NAMALWA (cell line): ENCODE measurements around the gene PSTPIP1.

Source experiments
- DNase-seq: peaks from one replicate; pipeline ENCODE4 v3.0.0-alpha.2; 2015; ENCODE audit warnings: low spot score

PSTPIP1 gene

DNA sequence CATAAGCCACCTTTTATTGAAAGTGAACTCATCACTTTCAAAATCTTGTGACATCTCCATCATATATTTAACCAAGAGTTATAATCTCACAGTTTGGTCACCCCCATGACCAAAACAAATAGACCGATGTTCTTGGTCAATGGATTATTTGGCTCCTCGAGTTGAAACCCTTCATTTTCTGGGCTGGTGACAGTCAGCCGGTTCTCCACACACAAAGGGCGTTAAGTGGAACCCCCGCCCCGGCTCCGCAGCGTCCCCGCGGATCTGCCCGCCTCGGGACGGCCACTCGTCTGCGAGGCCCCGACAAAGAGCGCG, 75.2 kb downstream of the PSTPIP1 start:
- no peak for DNase-seq

DNA sequence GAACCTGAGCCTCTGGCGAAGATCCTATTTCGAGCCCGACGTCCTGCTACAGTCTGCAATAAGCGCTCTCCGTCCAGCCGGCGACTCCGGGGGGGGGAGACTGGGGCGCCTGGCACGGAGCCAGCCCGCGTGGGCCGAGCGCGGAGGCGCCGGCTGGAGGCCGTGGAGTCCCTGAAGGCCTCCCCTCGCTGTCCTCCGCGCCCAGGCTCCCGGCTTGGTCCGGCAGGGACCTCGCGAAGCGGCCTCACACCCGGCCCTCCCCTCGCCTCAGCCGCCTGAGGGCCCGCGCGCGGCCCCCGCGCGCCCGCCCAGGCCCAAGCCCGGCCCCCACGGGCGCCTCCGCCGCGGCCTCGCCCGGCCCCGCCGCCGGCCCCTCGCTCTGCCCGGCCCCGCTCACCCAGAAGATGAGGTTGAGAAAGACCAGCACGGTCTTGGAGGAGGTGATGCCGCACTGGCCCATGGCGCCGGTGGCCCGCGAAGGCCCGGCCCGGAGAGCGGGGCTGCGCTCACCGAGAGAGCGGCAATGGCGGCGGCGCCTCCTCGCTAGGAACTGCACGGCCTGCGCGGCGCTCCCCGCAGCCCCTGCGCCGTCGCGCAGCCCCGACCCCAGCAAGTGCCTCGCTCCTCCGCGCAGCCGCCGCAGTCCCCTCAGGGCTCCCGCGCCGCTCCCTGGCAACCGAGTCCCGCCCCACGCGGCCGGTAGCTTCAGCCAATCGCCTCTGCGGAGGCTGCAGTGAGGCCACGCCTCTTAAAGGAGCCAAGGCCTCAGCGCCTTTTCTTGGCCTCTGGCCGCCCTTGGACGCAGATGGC, 75.8 kb downstream of the PSTPIP1 start, which contains the start of gene TSPAN3:
Gene TSPAN3 (minus strand): TSS at position 615 of the 810 bp plus-strand sequence. CDS start 155 bp downstream, at position 460.
- DNase-seq, result peak; percentile 95

DNA sequence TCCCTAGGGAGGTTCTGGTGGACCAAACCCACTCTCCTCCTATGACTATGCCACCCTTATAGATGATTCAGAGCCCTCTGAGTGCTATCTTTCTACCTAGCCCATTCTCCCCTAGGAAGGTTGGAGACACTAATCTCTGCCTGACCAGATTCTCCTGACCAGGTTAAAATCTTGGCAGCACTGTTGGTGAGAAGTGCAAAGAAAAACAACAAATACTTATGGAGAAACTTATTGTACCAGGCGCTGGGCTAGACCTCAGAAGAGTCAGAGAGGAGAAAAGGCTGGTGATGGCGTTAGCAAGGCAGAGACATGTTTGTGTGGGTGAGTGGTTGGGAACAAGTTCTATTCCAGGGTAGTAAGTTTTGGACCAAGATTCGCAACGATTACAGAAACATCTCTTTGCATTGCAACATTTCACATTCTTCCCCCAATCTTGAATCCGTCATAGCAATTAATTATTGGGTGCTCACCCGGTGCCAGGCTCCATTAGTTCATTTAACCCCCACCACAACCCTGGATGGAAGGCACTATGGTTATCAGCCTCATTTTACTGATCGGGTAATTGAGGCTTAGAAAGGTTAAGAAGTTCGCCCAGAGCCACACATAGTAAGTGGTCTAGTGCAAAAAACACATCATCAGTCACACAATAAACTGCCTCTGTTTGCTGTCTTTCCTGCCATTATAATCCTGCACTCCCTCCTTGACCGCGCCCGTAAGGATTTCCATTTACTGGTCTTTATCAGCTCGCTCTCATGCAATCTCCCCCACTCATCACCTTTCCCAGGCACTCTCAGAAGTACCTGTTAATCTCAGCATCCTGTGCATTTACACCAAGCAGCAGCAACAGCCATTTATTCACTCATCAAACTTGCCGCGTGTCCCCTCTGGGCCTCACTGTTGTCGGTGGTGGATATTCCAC, 76.6 kb downstream of the PSTPIP1 start:
- no peak for DNase-seq

DNA sequence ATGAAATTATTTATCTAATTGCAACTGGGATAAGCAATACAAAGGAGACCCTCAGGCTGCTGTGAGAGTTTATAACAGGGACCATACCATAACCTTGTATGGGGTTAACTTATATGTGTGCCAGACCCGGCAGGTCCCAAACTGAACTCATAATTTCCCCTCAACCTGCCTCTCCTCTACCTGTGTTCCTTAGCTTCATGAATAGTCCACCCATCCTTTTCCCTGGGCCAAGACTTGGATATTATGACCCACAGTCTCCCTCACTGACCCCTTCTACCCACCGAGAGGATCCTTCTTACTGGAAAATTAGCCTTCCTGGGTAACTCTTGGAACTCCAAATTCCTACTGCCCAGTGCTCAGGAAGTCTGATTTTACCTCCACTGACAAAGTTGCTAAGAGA, 79.4 kb downstream of the PSTPIP1 start:
- no peak for DNase-seq

DNA sequence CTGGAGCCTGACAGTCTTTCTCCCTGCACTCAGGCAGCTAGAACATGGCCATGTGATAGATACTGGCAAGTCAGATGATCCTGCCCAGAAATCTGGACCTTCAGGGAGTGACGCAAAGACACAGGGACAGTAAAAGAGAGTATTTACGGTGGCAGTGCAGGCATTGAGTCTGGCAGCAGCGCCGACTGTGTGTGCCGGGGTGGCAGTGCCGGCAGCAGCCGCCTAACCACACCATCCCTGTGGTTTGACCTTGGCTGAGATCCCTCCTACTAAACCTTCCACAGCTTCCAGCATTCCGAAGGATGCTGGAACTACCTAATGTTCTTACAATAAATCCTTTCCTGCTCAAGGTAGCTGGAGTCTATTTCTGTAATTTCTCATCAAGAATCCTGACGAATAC, 80.6 kb downstream of the PSTPIP1 start:
- no peak for DNase-seq

DNA sequence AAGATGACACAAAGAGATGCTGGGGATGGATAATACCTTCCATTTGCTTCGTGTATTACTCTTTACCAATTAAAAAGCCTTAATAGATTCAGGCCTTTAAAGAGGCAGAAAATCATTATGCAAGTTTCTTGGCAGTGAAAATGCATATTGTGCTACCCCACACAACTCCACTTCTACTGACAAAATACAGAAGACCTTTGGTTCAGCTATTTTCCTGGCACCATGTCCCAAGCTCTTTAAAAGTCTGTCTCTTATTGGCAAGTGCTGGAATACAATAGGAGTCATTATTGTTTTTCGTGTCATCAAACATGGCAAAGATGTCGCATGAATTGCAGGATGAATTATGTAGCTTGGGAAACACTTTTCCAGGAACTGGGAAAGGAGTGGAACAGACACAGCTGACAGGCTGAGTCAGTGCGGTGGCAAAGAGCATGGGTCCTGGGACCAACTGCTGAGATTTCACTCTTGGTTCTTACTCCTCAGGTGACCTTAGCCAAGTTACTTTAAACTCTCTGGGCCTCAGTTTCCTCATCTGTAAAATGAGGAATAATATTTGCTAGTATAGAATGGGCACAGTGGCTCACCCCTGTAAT, 81.5 kb downstream of the PSTPIP1 start:
- no peak for DNase-seq

DNA sequence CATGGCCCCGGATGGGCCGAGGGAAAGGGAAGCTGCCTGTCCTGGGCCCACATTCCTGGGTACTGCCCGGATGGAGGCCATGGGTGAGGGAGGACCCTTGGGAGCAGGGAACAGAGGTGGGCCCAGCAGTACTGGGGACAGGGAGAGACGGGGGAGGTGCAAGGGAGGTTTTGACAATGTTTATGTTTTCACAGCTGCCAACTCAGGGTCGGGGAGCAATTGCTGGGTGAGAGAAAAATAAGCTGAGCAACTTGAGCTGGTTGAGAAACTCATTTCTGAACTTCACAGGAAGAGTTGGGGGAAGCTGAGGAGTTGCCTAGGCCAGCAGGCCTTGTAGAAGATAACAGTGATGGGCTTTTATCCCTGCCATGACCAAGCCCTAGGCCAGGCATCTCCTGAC, 87.0 kb downstream of the PSTPIP1 start:
- no peak for DNase-seq

DNA sequence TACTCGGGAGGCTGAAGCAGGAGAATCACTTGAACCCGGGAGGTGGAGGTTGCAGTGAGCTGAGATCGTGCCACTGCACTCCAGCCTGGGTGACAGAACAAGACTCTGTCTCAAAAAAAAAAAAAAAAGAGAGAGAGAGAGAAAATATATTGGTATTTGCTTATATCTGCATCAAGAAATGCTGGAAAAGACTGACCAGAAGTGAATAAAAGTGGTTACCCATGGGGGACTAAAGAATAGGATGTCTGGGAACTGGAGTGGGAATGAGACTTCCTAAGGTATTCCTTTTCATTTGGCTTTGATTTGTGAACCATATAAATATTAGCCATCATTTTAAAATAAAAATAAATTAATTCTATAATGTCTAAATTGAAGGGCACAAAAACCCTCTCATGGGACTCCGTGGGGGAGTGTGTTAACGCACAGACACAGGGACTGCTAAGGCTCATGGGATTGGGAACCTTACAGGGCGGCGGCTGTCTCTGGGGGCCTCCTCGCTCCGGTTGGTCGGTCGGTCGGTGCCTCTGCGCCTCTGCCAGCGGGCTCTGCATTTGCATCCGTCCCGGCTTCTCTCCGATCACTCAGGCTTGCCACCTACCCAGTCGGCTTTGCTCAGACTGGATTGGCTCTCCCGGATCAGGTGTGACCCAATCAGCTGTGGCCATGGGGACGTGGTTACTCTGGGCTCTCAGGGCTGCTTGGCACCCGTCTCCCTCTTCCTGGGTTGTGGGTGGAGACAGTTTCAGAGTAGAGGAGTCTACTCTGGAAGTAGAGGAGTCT, 88.6 kb downstream of the PSTPIP1 start:
- DNase-seq, result peak; percentile 95

DNA sequence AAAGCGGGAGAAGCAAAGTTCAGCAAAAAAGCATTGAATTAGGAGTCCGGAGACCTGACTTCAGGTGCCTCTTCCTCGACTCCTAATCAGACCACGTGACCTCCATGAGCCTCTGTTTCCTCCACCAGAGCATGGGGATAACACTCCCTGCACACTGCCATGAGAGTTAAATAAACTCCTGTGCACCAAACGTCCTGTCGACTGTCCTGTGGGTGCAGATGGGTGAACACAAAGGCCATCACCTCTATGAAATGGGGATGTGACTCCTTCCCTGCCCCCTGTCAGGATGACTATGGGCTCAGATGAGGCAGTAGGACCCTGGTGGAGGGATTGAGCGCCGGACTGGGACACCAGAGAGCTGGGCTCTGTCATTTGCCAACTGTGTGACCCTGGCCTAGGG, 89.5 kb downstream of the PSTPIP1 start:
- no peak for DNase-seq

DNA sequence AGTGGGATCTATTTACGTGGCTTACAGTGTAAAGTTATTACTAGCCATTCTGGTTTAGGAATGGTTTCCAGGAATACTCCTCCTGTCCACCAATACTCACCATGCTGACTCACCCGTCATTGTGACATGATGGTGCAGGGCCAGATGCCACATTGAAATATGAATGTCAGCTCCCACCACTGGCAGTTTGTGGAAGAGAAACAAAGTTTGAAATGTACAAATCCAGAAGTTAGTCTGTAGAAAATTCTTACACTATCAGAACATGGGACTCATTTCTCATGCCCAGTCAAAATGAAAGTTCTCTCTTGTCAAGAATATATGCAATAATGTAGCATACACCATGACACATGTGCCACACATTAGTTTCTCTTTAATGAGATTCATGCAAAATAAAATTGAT, 90.4 kb downstream of the PSTPIP1 start:
- no peak for DNase-seq
